Lower lobe of right lung (tissue), 2 donors: ENCODE results near the gene NID2. TPM values are rescaled to one million over a fixed set of nuclear protein-coding genes. Genes with fewer than 3 reads are reported as not detected.

Experiments used
- ATAC-seq, 2 donors: fragments of 200-7000 bp; cut with Tn5 transposase; one replicate each; pipeline ENCODE4 v1.9.1; 2020 to 2022; ENCODE audit warnings: mild to moderate bottlenecking in 2 of 2, moderate library complexity in 2 of 2
- DNase-seq: peaks from one replicate; pipeline ENCODE4 v3.0.0-alpha.2; 2020
- H3K27ac ChIP-seq: fragments of 200-600 bp; one replicate; pipeline ENCODE4 v1.8.0; 2022
- H3K27me3 ChIP-seq: fragments of 200-600 bp; one replicate; pipeline ENCODE4 v1.8.0; 2022; ENCODE audit warnings: low read depth
- H3K36me3 ChIP-seq: fragments of 200-600 bp; one replicate; pipeline ENCODE4 v1.8.0; 2022; ENCODE audit warnings: mild to moderate bottlenecking
- H3K4me1 ChIP-seq: fragments of 200-600 bp; one replicate; pipeline ENCODE4 v1.8.0; 2022
- H3K4me3 ChIP-seq: fragments of 200-600 bp; one replicate; pipeline ENCODE4 v1.8.0; 2022; ENCODE audit warnings: mild to moderate bottlenecking
- H3K9me3 ChIP-seq: fragments of 200-600 bp; one replicate; pipeline ENCODE4 v1.8.0; 2022
- intact Hi-C: fragments of 100-400 bp; cut with DNase I; formaldehyde crosslinking; loops from one replicate; pipeline ENCODE4 v1.11.0; 2022
- total RNA-seq: library from RNA; stranded (reverse); fragmentation: NEBNext Ultra II Directional; extraction: Animal tissue kit (Norgen Biotek cat#: 25700); gene quantifications from one replicate; pipeline ENCODE4 v1.2.1, GENCODE V29; 2021
- TF ChIP-seq, protein P1 (sequence below): fragments of 200-600 bp; IDR thresholded peaks from one replicate; pipeline ENCODE4 v1.8.0; 2022; ENCODE audit warnings: antibody characterized with exemption, mild to moderate bottlenecking
- donor health status: DM: no; HTN: yes; CAD: no; lungs with severe emphysema.

The NID2 gene
- total RNA-seq, 1 donor from 2014 or later: 14.6 TPM

- intact Hi-C loops: no loop called here
- TF ChIP-seq, protein P1, sequence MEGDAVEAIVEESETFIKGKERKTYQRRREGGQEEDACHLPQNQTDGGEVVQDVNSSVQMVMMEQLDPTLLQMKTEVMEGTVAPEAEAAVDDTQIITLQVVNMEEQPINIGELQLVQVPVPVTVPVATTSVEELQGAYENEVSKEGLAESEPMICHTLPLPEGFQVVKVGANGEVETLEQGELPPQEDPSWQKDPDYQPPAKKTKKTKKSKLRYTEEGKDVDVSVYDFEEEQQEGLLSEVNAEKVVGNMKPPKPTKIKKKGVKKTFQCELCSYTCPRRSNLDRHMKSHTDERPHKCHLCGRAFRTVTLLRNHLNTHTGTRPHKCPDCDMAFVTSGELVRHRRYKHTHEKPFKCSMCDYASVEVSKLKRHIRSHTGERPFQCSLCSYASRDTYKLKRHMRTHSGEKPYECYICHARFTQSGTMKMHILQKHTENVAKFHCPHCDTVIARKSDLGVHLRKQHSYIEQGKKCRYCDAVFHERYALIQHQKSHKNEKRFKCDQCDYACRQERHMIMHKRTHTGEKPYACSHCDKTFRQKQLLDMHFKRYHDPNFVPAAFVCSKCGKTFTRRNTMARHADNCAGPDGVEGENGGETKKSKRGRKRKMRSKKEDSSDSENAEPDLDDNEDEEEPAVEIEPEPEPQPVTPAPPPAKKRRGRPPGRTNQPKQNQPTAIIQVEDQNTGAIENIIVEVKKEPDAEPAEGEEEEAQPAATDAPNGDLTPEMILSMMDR: no peak
- Histone ChIP-seq H3K27ac (no peak overlapping the region), H3K36me3 (peaks cover 99% of the 10 kb centered on the region), H3K4me1 (peaks cover 6% of the 10 kb centered on the region), H3K9me3 (no peaks in the 10 kb centered on the region), H3K27me3 (no peaks in the 10 kb centered on the region), H3K4me3 (no peak overlapping the region)
- no peak for ATAC-seq
- DNase-seq: no peak
Measured at GRCh38 chr14:52005625-52006024, 63.2 kb downstream of the NID2 start.

DNA sequence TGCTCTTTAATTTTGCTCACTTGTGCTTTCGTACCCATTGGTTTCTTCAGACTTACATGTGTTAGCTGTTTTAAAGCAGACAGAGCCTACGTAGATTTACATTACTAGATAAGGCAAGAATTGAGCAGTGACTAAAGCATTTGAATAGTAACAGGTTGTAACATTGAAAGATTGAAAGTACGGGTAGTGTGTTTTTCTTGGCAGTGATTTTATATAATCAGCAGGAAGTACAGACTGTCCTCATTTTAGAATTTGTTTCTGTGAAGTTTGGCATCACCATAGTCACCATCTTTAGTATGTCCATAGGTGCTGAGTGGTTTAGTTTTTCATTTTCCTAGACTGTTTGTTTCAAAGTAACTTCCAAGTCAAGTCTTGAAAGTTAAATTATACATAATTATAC lies 65.5 kb downstream of the NID2 start:
- peak overlapping the region; percentile 5 for H3K27ac ChIP-seq
- ATAC-seq: no peak

DNA sequence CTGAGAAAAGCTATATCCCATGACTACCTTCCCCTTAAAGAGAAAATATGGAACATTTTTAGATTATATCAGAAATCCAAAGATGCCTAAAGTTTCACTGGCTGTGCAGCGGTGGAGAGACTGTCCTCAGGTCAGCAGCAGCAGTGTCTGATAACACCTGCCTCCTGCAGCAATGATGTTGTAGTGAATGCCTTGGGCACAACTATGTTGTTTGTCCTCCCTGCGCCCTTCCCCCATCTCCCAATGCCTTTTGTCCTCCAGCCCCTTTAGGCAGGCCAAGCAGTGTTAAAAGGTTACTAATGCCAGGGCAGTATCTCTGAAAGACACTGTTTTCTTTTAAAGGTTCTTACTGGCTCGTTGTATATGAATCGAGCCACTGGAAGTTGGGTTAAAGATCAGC lies 66.3 kb downstream of the NID2 start:
- peaks cover 92% of the 10 kb centered on the region for H3K36me3 ChIP-seq
- peaks cover 6% of the 10 kb centered on the region for H3K4me1 ChIP-seq
- H3K27ac ChIP-seq: no peak overlapping the region
- intact Hi-C loops: no loop called here
- H3K9me3 ChIP-seq: no peaks in the 10 kb centered on the region
- TF ChIP-seq, protein P1: no peak
- no peaks in the 10 kb centered on the region for H3K27me3 ChIP-seq
- H3K4me3 ChIP-seq: no peak overlapping the region
- no peak for ATAC-seq
- DNase-seq: no peak

More for the DNA sequence above, 65.5 kb downstream of the NID2 start:
- no peak for DNase-seq
- peaks cover 98% of the 10 kb centered on the region for H3K36me3 ChIP-seq
- TF ChIP-seq, protein P1: no peak
- H3K4me3 ChIP-seq: no peak overlapping the region
- peaks cover 6% of the 10 kb centered on the region for H3K4me1 ChIP-seq
- intact Hi-C loops: no loop called here
- H3K9me3 ChIP-seq: no peaks in the 10 kb centered on the region
- H3K27me3 ChIP-seq: no peaks in the 10 kb centered on the region

DNA sequence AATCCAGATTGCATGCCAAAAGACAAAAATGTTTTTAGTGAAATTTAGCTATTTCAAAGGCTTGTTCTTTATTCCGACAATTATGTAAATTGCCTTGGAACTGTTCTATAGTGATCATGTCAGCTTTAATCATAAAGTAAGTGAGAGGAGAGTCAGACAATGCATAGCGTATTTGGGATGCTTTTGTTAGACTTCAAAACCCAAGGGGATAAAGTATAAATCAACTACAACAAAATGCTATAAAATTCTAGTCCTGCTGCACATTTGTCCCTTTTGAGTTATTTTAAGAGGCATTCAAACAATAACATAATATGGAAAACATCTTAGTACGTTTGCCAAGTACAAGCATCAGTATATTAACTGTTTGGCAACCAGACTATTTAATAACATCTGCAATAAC lies 68.2 kb downstream of the NID2 start:
- ATAC-seq (no peak), DNase-seq (no peak)
- Histone ChIP-seq H3K27me3 (no peaks in the 10 kb centered on the region), H3K9me3 (no peaks in the 10 kb centered on the region), H3K27ac (no peak overlapping the region), H3K4me3 (no peak overlapping the region), H3K4me1 (peaks cover 6% of the 10 kb centered on the region), H3K36me3 (peaks cover 79% of the 10 kb centered on the region)
- TF ChIP-seq, protein P1: no peak
- intact Hi-C loops: no loop called here

GRCh38 chr14:52000019-52000582 lies 68.8 kb downstream of the NID2 start:
- TF ChIP-seq, protein P1: no peak
- intact Hi-C loops: no loop called here
- H3K9me3 ChIP-seq: no peaks in the 10 kb centered on the region
- peaks cover 6% of the 10 kb centered on the region for H3K4me1 ChIP-seq
- H3K36me3 ChIP-seq: peaks cover 79% of the 10 kb centered on the region
- no peak overlapping the region for H3K27ac ChIP-seq
- H3K27me3 ChIP-seq: no peaks in the 10 kb centered on the region
- no peak for ATAC-seq
- no peak for DNase-seq
- no peak overlapping the region for H3K4me3 ChIP-seq

DNA sequence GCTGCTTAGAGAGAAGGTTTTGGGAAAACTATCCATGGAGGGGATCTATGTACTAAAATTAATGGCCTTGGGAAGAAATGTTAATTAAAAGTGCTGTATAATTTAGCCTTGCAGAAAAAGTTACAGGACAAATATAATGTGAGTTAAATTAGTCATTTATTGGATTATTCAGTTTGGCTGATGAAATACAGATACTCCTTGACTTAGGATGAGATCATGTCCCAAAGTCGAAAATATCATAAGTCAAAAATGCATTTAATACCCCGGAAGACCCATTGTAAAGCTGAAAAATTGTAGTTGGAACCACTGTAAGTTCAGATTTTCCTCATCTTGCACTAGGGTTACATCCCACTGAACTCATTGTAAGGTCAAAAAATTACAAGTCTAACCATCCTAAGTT lies 69.8 kb downstream of the NID2 start:
- ATAC-seq: no peak
- no peak overlapping the region for H3K27ac ChIP-seq
- intact Hi-C loops: no loop called here
- H3K9me3 ChIP-seq: no peaks in the 10 kb centered on the region
- H3K27me3 ChIP-seq: no peaks in the 10 kb centered on the region
- H3K4me3 ChIP-seq: no peak overlapping the region
- H3K36me3 ChIP-seq: peaks cover 79% of the 10 kb centered on the region
- H3K4me1 ChIP-seq: peaks cover 6% of the 10 kb centered on the region
- TF ChIP-seq, protein P1: no peak
- DNase-seq: no peak
